Left renal pelvis (tissue), 4 donors: ENCODE data around the gene CENPE. TPM values are rescaled to one million over a fixed set of nuclear protein-coding genes. Genes with fewer than 3 reads are reported as not detected.
"Not testable (repeated sequence)": the region's sequence is repeated elsewhere in the genome, so short reads cannot be mapped to it uniquely, and the experiment has no call there.

Experiments used
- DNase-seq, 4 donors: peaks; one replicate each; pipeline ENCODE4 v3.0.0-alpha.2; 2013; ENCODE audit warnings: low read depth in 4 of 4, low spot score in 3 of 4
- polyA plus RNA-seq, 4 donors: library from polyadenylated mRNA; unstranded; fragments of 120-200 nt; gene quantifications; one replicate each; pipeline ENCODE4 v1.2.1, GENCODE V29; 2013; ENCODE audit not compliant: insufficient read length in 4 of 4

Gene CENPE
- 10 to 100 TPM; 10.9 to 15.7 (median 12.1) TPM for polyA plus RNA-seq

GRCh38 chr4:103198111-103198765 is at the start of gene CENPE:
TSS of gene CENPE (minus strand) at chr4:103198343. CDS start at chr4:103198319, 24 bp downstream.
- peak; percentile 81 to 88 (median 84) for DNase-seq

GRCh38 chr4:103244251-103244650 is 46.1 kb upstream of the CENPE start:
- no peak for DNase-seq

- not testable (repeated sequence) for DNase-seq
Observed at GRCh38 chr4:103230938-103231337, 32.8 kb upstream of the CENPE start.

GRCh38 chr4:103223556-103223955 is 25.4 kb upstream of the CENPE start:
- DNase-seq: not testable (repeated sequence)

- no peak for DNase-seq
Observed at GRCh38 chr4:103207673-103208072, 9.5 kb upstream of the CENPE start.

- no peak for DNase-seq
Observed at GRCh38 chr4:103204111-103204510, 6.0 kb upstream of the CENPE start.

- no peak for DNase-seq
Observed at GRCh38 chr4:103201724-103202123, 3.6 kb upstream of the CENPE start.

GRCh38 chr4:103201253-103201652 is 3.1 kb upstream of the CENPE start:
- no peak for DNase-seq

- no peak for DNase-seq
Observed at GRCh38 chr4:103199009-103199408, 866 bp upstream of the CENPE start.

GRCh38 chr4:103197765-103198110 is 405 bp downstream of the CENPE start:
- peak in 2 of 4 donors; percentile 12 to 43 for DNase-seq

- DNase-seq: no peak
Observed at GRCh38 chr4:103193457-103193856, 4.7 kb downstream of the CENPE start.

- DNase-seq: no peak
Observed at GRCh38 chr4:103171006-103171405, 27.1 kb downstream of the CENPE start.

- DNase-seq: not testable (repeated sequence)
Observed at GRCh38 chr4:103169750-103170149, 28.4 kb downstream of the CENPE start.

GRCh38 chr4:103168993-103169392 is 29.1 kb downstream of the CENPE start:
- DNase-seq: no peak

- DNase-seq: no peak
Observed at GRCh38 chr4:103162176-103162575, 36.0 kb downstream of the CENPE start.

GRCh38 chr4:103158760-103159159 is 39.4 kb downstream of the CENPE start:
- no peak for DNase-seq

GRCh38 chr4:103156106-103156505 is 42.0 kb downstream of the CENPE start:
- DNase-seq: no peak

- DNase-seq: no peak
Observed at GRCh38 chr4:103152381-103152780, 45.8 kb downstream of the CENPE start.

GRCh38 chr4:103150677-103151076 is 47.5 kb downstream of the CENPE start:
- DNase-seq: no peak

GRCh38 chr4:103144926-103145325 is 53.2 kb downstream of the CENPE start:
- no peak for DNase-seq

- no peak for DNase-seq
Observed at GRCh38 chr4:103137446-103137827, 60.7 kb downstream of the CENPE start.

GRCh38 chr4:103136671-103137445 is 61.3 kb downstream of the CENPE start:
- no peak for DNase-seq
